IMR-90 (cell line): ENCODE data around the gene DLG4. TPM values are rescaled to one million over a fixed set of nuclear protein-coding genes. Genes with fewer than 3 reads are reported as not detected.

Experiments used
- ATAC-seq: fragments of 200-7000 bp; cut with Tn5 transposase; 2 replicates; pipeline ENCODE4 v1.9.1; 2020; ENCODE audit warnings: low read depth, mild to moderate bottlenecking, moderate library complexity
- BruUV-seq: library from RNA; stranded (reverse); fragments of 400-500 nt; replicated peaks from 2 replicates; lab custom pipeline; 2021; lab: Mats Ljungman, UMichigan
- CTCF ChIA-PET: fragments of 300-600 bp; formaldehyde crosslinking; extraction: SDS; loops from one replicate; lab custom pipeline; 2021; ENCODE audit warnings: antibody characterized with exemption; lab: Yijun Ruan, JAX
- POLR2A ChIA-PET: fragments of 300-600 bp; sonication (Branson Sonifier 250); formaldehyde crosslinking; loops from one replicate; lab custom pipeline; 2022; ENCODE audit warnings: antibody characterized with exemption; ENCODE audit not compliant: unreplicated experiment; lab: Charles Lee
- DNase-seq: peaks from one replicate; pipeline ENCODE4 v3.0.0; 2013
- H2AFZ ChIP-seq: replicated peaks from 2 replicates; pipeline ENCODE3; 2013; ENCODE audit warnings: low read length, mild to moderate bottlenecking; ENCODE audit not compliant: poor library complexity
- H2AK5ac ChIP-seq: 2 replicates; pipeline ENCODE4 v1.6.1; 2013; ENCODE audit warnings: low read depth, low read length, inconsistent platforms
- H2AK9ac ChIP-seq: replicated peaks from 2 replicates; pipeline ENCODE3; 2013; ENCODE audit warnings: mild to moderate bottlenecking, low read depth, low read length, moderate library complexity; ENCODE audit not compliant: poor library complexity
- H2BK120ac ChIP-seq: 2 replicates; pipeline ENCODE4 v1.6.1; 2013; ENCODE audit warnings: low read depth, low read length, inconsistent platforms
- H2BK15ac ChIP-seq: 3 replicates; pipeline ENCODE4 v1.6.1; 2013; ENCODE audit warnings: low read depth, low read length, inconsistent platforms
- H2BK20ac ChIP-seq: 2 replicates; pipeline ENCODE4 v1.6.1; 2013; ENCODE audit warnings: low read depth, mild to moderate bottlenecking, inconsistent platforms, low read length, moderate library complexity
- H2BK5ac ChIP-seq: 2 replicates; pipeline ENCODE4 v1.6.1; 2013; ENCODE audit warnings: mild to moderate bottlenecking, low read depth, low read length, inconsistent platforms; ENCODE audit not compliant: poor library complexity, severe bottlenecking
- H3K14ac ChIP-seq: replicated peaks from 2 replicates; pipeline ENCODE4 v1.6.1; 2013; ENCODE audit warnings: low read depth, low read length, inconsistent platforms
- H3K18ac ChIP-seq: 2 replicates; pipeline ENCODE4 v1.6.1; 2013; ENCODE audit warnings: low read depth, low read length, control low read depth
- H3K23ac ChIP-seq: 2 replicates; pipeline ENCODE4 v1.6.1; 2013; ENCODE audit warnings: low read depth, low read length, inconsistent platforms
- H3K27ac ChIP-seq: 2 replicates; pipeline ENCODE4 v1.5.1; 2013; ENCODE audit warnings: mild to moderate bottlenecking, control low read depth, low read length; ENCODE audit not compliant: insufficient read depth
- H3K27me3 ChIP-seq: 2 replicates; pipeline ENCODE4 v1.6.1; 2013; ENCODE audit warnings: low read length; ENCODE audit not compliant: control insufficient read depth, insufficient read depth
- H3K36me3 ChIP-seq: 2 replicates; pipeline ENCODE4 v1.6.1; 2013; ENCODE audit warnings: low read length, mixed read lengths; ENCODE audit not compliant: control insufficient read depth, insufficient read depth
- H3K4ac ChIP-seq: 2 replicates; pipeline ENCODE4 v1.6.1; 2013; ENCODE audit warnings: low read depth, low read length, inconsistent platforms
- H3K4me1 ChIP-seq: 2 replicates; pipeline ENCODE4 v1.6.1; 2013; ENCODE audit warnings: low read length, mixed read lengths; ENCODE audit not compliant: control insufficient read depth, insufficient read depth
- H3K4me2 ChIP-seq: 2 replicates; pipeline ENCODE4 v1.6.1; 2013; ENCODE audit warnings: low read depth, mild to moderate bottlenecking, control low read depth, low read length, moderate library complexity
- H3K4me3 ChIP-seq: 2 replicates; pipeline ENCODE4 v1.5.1; 2013; ENCODE audit warnings: low read depth, mild to moderate bottlenecking, control low read depth, low read length, moderate library complexity; ENCODE audit not compliant: insufficient read depth
- H3K56ac ChIP-seq: 2 replicates; pipeline ENCODE4 v1.6.1; 2013; ENCODE audit warnings: low read length, inconsistent platforms; ENCODE audit not compliant: insufficient read depth; ENCODE audit errors: extremely low read depth
- H3K79me1 ChIP-seq, 2 experiments: 2 replicates each; pipeline ENCODE4 v1.6.1; 2013; ENCODE audit warnings: low read length in 2 of 2, inconsistent platforms in 1 of 2, low read depth in 1 of 2
- H3K9ac ChIP-seq: 2 replicates; pipeline ENCODE4 v1.6.1; 2013; ENCODE audit warnings: low read depth, low read length, control low read depth
- H3K9me1 ChIP-seq: 2 replicates; pipeline ENCODE4 v1.6.1; 2013; ENCODE audit warnings: low read length, inconsistent platforms; ENCODE audit not compliant: insufficient read depth
- H3K9me3 ChIP-seq: 2 replicates; pipeline ENCODE4 v1.6.1; 2013; ENCODE audit warnings: low read length; ENCODE audit not compliant: control insufficient read depth, insufficient read depth
- H4K20me1 ChIP-seq: 2 replicates; pipeline ENCODE4 v1.6.1; 2013; ENCODE audit warnings: low read length, inconsistent platforms; ENCODE audit not compliant: insufficient read depth
- H4K5ac ChIP-seq: 2 replicates; pipeline ENCODE4 v1.6.1; 2013; ENCODE audit warnings: mild to moderate bottlenecking, low read depth, low read length, control low read depth
- H4K8ac ChIP-seq, 2 experiments: 2 replicates each; pipeline ENCODE4 v1.6.1; 2013; ENCODE audit warnings: low read depth in 2 of 2, low read length in 2 of 2, control low read depth in 1 of 2, inconsistent platforms in 1 of 2
- H4K91ac ChIP-seq: 2 replicates; pipeline ENCODE4 v1.6.1; 2013; ENCODE audit warnings: low read depth, low read length, inconsistent platforms; ENCODE audit not compliant: insufficient read depth
- CEBPB ChIP-seq: IDR thresholded peaks from 2 replicates; pipeline ENCODE4 v1.6.1; 2012; ENCODE audit warnings: low read depth, low read length, improper control_type of control experiment
- CHD1 ChIP-seq: IDR thresholded peaks from 2 replicates; pipeline ENCODE4 v1.6.1; 2012; ENCODE audit warnings: low read depth, low read length, improper control_type of control experiment
- MAZ ChIP-seq: IDR thresholded peaks from 2 replicates; pipeline ENCODE4 v1.6.1; 2012; ENCODE audit warnings: low read depth, mild to moderate bottlenecking, low read length, improper control_type of control experiment, moderate library complexity, borderline replicate concordance
- NFE2L2 ChIP-seq: fragments of 150-350 bp; IDR thresholded peaks from 2 replicates; pipeline ENCODE4 v1.6.1; 2016; ENCODE audit warnings: low read depth, mild to moderate bottlenecking, low read length
- RCOR1 ChIP-seq: IDR thresholded peaks from 2 replicates; pipeline ENCODE4 v1.6.1; 2012; ENCODE audit warnings: mild to moderate bottlenecking, low read length, improper control_type of control experiment; ENCODE audit not compliant: insufficient replicate concordance
- WGBS, 2 experiments: methylation state at CpG; one replicate each; pipeline versions ENCODE4 v1.1.5 to v1.1.7; 2013; ENCODE audit warnings: missing lambda C conversion rate in 2 of 2; ENCODE audit not compliant: insufficient read length in 1 of 2; ENCODE audit errors: extremely low coverage in 2 of 2; 5-methylcytosine and 5-hydroxymethylcytosine counted together
- dilution Hi-C: fragments of 300-500 bp; cut with HindIII; formaldehyde crosslinking; loops from one replicate; pipeline ENCODE4 v1.14.3; 2018; ENCODE audit warnings: low sequenced_read_pairs; ENCODE audit not compliant: unreplicated experiment
- in situ Hi-C: fragments of 300-500 bp; cut with MboI; formaldehyde crosslinking; loops from 3 replicates; pipeline ENCODE4 v1.14.3; 2019; ENCODE audit warnings: low sequenced_read_pairs, inconsistent platforms, mixed read lengths
- intact Hi-C: fragments of 100-400 bp; cut with micrococcal nuclease; formaldehyde crosslinking; loops from 2 replicates; pipeline ENCODE4 v1.10.0; 2022
- polyA plus RNA-seq, 3 experiments: library from polyadenylated mRNA; depleted of rRNA; stranded (reverse); fragments of >200 nt; gene quantifications; 2 replicates each; pipeline ENCODE4 v1.2.3, GENCODE V29; 2012; ENCODE audit warnings: low replicate concordance in 1 of 3
- total RNA-seq: library from RNA; depleted of rRNA; stranded (reverse); fragments of >200 nt; gene quantifications from 2 replicates; pipeline ENCODE4 v1.2.3, GENCODE V29; 2012
- TF ChIP-seq, protein P1 (sequence below): fragments of 150-350 bp; IDR thresholded peaks from 2 replicates; pipeline ENCODE4 v1.6.1; 2017; ENCODE audit warnings: mild to moderate bottlenecking, antibody characterized with exemption, low read length, low read depth
- TF ChIP-seq, protein P2 (sequence below): conservative IDR thresholded peaks from 2 replicates; pipeline ENCODE4 v1.5.1; 2012; ENCODE audit warnings: mild to moderate bottlenecking, low read depth, low read length, improper control_type of control experiment

The DLG4 gene
- total and polyA plus RNA-seq, 2 of the 4 experiments (the other 2 are of a cell fraction): 8.2 to 30.5 TPM

DNA sequence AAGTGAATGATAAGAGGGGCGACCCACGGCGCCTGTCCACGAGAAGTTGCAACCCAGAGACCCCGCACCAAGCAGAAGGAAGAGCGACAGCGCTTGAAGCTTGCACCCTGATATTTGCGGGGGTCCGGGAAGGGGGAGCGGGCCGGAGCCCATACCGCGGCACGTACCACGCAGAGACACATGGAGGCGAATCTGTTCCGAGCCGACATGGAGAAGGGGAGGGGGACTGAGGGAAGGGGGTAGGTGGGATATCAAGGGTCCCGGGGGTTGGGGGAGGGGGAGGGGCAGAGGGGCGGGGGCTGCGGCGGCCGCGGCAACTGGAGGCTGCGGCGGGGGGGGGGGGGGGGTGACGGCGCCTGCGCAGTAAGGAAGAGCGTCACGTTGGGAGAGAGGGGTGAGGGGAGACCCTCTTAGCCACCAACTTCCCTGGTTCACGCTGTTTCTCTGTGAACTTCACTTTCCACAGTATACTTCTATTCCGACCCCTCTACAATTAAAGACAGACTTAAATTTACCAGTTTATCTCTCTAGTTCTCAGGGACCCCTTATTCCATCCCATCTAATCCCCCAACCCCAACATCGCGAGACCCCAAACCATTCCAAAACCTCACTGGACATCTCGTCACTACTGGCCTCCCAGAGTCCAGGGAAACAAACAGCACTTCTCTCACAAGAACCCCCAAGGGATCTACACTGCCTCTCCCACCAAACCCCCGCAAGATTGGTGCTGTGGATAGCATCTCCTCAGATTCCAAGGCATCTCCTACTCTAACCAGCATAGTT, 8.0 kb downstream of the DLG4 start:
- no peak overlapping the region for H3K23ac ChIP-seq
- DNase-seq (no peak), ATAC-seq (no peak)
- dilution Hi-C loops (no loop called here), in situ Hi-C loops (no loop called here), intact Hi-C loops (no loop called here)
- TF ChIP-seq, protein P1, sequence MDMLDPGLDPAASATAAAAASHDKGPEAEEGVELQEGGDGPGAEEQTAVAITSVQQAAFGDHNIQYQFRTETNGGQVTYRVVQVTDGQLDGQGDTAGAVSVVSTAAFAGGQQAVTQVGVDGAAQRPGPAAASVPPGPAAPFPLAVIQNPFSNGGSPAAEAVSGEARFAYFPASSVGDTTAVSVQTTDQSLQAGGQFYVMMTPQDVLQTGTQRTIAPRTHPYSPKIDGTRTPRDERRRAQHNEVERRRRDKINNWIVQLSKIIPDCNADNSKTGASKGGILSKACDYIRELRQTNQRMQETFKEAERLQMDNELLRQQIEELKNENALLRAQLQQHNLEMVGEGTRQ: no peak
- TF ChIP-seq CEBPB (no peak), NFE2L2 (no peak), RCOR1 (no peak), CHD1 (no peak), MAZ (no peak)
- TF ChIP-seq, protein P2, sequence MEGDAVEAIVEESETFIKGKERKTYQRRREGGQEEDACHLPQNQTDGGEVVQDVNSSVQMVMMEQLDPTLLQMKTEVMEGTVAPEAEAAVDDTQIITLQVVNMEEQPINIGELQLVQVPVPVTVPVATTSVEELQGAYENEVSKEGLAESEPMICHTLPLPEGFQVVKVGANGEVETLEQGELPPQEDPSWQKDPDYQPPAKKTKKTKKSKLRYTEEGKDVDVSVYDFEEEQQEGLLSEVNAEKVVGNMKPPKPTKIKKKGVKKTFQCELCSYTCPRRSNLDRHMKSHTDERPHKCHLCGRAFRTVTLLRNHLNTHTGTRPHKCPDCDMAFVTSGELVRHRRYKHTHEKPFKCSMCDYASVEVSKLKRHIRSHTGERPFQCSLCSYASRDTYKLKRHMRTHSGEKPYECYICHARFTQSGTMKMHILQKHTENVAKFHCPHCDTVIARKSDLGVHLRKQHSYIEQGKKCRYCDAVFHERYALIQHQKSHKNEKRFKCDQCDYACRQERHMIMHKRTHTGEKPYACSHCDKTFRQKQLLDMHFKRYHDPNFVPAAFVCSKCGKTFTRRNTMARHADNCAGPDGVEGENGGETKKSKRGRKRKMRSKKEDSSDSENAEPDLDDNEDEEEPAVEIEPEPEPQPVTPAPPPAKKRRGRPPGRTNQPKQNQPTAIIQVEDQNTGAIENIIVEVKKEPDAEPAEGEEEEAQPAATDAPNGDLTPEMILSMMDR: no peak
- peaks cover 84% of the 10 kb centered on the region for H4K20me1 ChIP-seq
- no peak overlapping the region for H4K91ac ChIP-seq
- no peak overlapping the region for H2BK20ac ChIP-seq
- peaks cover 23% of the 10 kb centered on the region for H3K9me1 ChIP-seq
- no peak overlapping the region for H3K27ac ChIP-seq
- H2AFZ ChIP-seq: no peak overlapping the region
- no peak overlapping the region for H3K56ac ChIP-seq
- H2BK5ac ChIP-seq: no peak overlapping the region
- H2AK9ac ChIP-seq: no peak overlapping the region
- no peaks in the 10 kb centered on the region for H3K27me3 ChIP-seq
- H3K4me1 ChIP-seq: peaks cover 22% of the 10 kb centered on the region
- no peak overlapping the region for H3K4ac ChIP-seq
- no peak overlapping the region for H3K18ac ChIP-seq
- no peak overlapping the region for H2BK15ac ChIP-seq
- POLR2A ChIA-PET: no interaction called here
- no peak overlapping the region for H4K8ac ChIP-seq
- no peak overlapping the region for H3K4me3 ChIP-seq
- no peak overlapping the region for H2AK5ac ChIP-seq
- no TSS peak for BruUV-seq
- peaks cover 7 to 80% of the 10 kb centered on the region in 2 experiments for H3K79me1 ChIP-seq
- no peaks in the 10 kb centered on the region for H3K9me3 ChIP-seq
- H3K36me3 ChIP-seq: peaks cover 2% of the 10 kb centered on the region; the same call in 1 of the 2 replicates
- no CpG with 5 or more reads among the region's 37 CpGs for WGBS, 2 experiments
- H3K9ac ChIP-seq: no peak overlapping the region
- CTCF ChIA-PET: no interaction called here
- no peak overlapping the region for H3K14ac ChIP-seq
- H4K5ac ChIP-seq: no peak overlapping the region
- no peak overlapping the region for H2BK120ac ChIP-seq
- H3K4me2 ChIP-seq: no peak overlapping the region; the same call in 1 of the 2 replicates
